GM12878 (cell line): ENCODE data around the gene THBD. TPM values are rescaled to one million over a fixed set of nuclear protein-coding genes. Genes with fewer than 3 reads are reported as not detected.

Experiments
- ATAC-seq: fragments of 200-7000 bp; cut with Tn5 transposase; 3 replicates; pipeline ENCODE4 v1.9.1; 2020; ENCODE audit warnings: mild to moderate bottlenecking, moderate library complexity
- BruUV-seq: library from RNA; stranded (reverse); fragments of 400-500 nt; replicated peaks from 2 replicates; lab custom pipeline; 2021; lab: Mats Ljungman, UMichigan
- CTCF ChIA-PET: fragments of 300-600 bp; sonication (Branson Sonifier 250); formaldehyde crosslinking; extraction: SDS; loops from one replicate; lab custom pipeline; 2021; ENCODE audit warnings: inconsistent platforms; lab: Yijun Ruan, JAX
- POLR2A ChIA-PET: fragments of 350-600 bp; formaldehyde crosslinking; extraction: SDS; loops from one replicate; lab custom pipeline; 2021; ENCODE audit warnings: inconsistent platforms; lab: Charles Lee
- RAD21 ChIA-PET: fragments of 300-600 bp; sonication (Branson Sonifier 250); formaldehyde crosslinking; loops from one replicate; lab custom pipeline; 2023; ENCODE audit warnings: antibody characterized with exemption; ENCODE audit not compliant: unreplicated experiment; lab: Charles Lee
- SMC1A ChIA-PET: fragments of 300-600 bp; sonication (Branson Sonifier 250); formaldehyde crosslinking; loops from one replicate; lab custom pipeline; 2023; ENCODE audit not compliant: unreplicated experiment, uncharacterized antibody; lab: Charles Lee
- DNase-seq: peaks from one replicate; pipeline ENCODE4 v3.0.0-alpha.2; 2011; ENCODE audit warnings: low read depth, low spot score
- FAIRE-seq: peaks from 3 replicates; lab custom pipeline; 2011; peaks lifted over from hg19 to GRCh38; lab: Jason Lieb, UNC
- H2AFZ ChIP-seq: 2 replicates; pipeline ENCODE4 v1.6.0; 2011; ENCODE audit warnings: low read depth, low read length, control low read depth; ENCODE audit not compliant: control insufficient read depth
- H3K27ac ChIP-seq: 2 replicates; pipeline ENCODE4 v1.5.1; 2011; ENCODE audit warnings: control low read depth; ENCODE audit not compliant: control insufficient read depth, insufficient read depth
- H3K27me3 ChIP-seq, 2 experiments: replicated peaks in 1 of 2; 2 replicates each; pipeline versions ENCODE4 v1.6.0 to v1.6.1; 2011; ENCODE audit warnings: low read length in 1 of 2; ENCODE audit not compliant: control insufficient read depth in 2 of 2, insufficient read depth in 2 of 2
- H3K36me3 ChIP-seq, 2 experiments: 2 replicates each; pipeline ENCODE4 v1.5.1; 2011; ENCODE audit warnings: low read length in 1 of 2; ENCODE audit not compliant: control insufficient read depth in 2 of 2, insufficient read depth in 2 of 2
- H3K4me1 ChIP-seq: 2 replicates; pipeline ENCODE4 v1.6.1; 2011; ENCODE audit warnings: mild to moderate bottlenecking, low read length, moderate library complexity, mixed read lengths; ENCODE audit not compliant: control insufficient read depth, insufficient read depth
- H3K4me2 ChIP-seq: 2 replicates; pipeline ENCODE4 v1.6.0; 2011; ENCODE audit warnings: control low read depth; ENCODE audit not compliant: control insufficient read depth, insufficient read depth
- H3K4me3 ChIP-seq: fragments of 200-600 bp; sonication (generic); 2 replicates; pipeline ENCODE4 v1.5.1; 2016
- H3K79me2 ChIP-seq: 2 replicates; pipeline ENCODE4 v1.6.0; 2011; ENCODE audit warnings: low read length; ENCODE audit not compliant: control insufficient read depth, insufficient read depth
- H3K9ac ChIP-seq: 2 replicates; pipeline ENCODE4 v1.8.0; 2011; ENCODE audit warnings: low read length, control low read depth, mixed read lengths; ENCODE audit not compliant: control insufficient read depth, insufficient read depth
- H3K9me3 ChIP-seq: replicated peaks from 3 replicates; pipeline ENCODE4 v1.5.1; 2011; ENCODE audit warnings: mild to moderate bottlenecking, low read length; ENCODE audit not compliant: control insufficient read depth, insufficient read depth
- H4K20me1 ChIP-seq: 2 replicates; pipeline ENCODE4 v1.6.0; 2011; ENCODE audit not compliant: control insufficient read depth, insufficient read depth
- HSF1 ChIP-seq: fragments of 150-350 bp; IDR thresholded peaks from 2 replicates; pipeline ENCODE4 v1.6.1; 2014; ENCODE audit warnings: mild to moderate bottlenecking, low read depth, low read length
- LARP7 ChIP-seq: fragments of 450-650 bp; IDR thresholded peaks from 2 replicates; pipeline ENCODE4 v1.6.1; 2017; ENCODE audit warnings: mild to moderate bottlenecking
- MEF2A ChIP-seq: IDR thresholded peaks from 2 replicates; pipeline ENCODE4 v1.6.1; 2011; ENCODE audit warnings: low read depth, mild to moderate bottlenecking, low read length, moderate library complexity; ENCODE audit not compliant: insufficient read depth
- MXI1 ChIP-seq: fragments of 150-350 bp; IDR thresholded peaks from 2 replicates; pipeline ENCODE4 v1.6.1; 2011; ENCODE audit warnings: low read depth, mild to moderate bottlenecking, inconsistent platforms, low read length, improper control_type of control experiment
- MYB ChIP-seq: fragments of 150-350 bp; IDR thresholded peaks from 2 replicates; pipeline ENCODE4 v1.6.1; 2014; ENCODE audit warnings: mild to moderate bottlenecking, low read depth, low read length, borderline replicate concordance
- NFYB ChIP-seq: IDR thresholded peaks from 2 replicates; pipeline ENCODE4 v1.6.1; 2011; ENCODE audit warnings: low read depth, mild to moderate bottlenecking, low read length, improper control_type of control experiment, moderate library complexity; ENCODE audit not compliant: insufficient read depth
- NR2F1 ChIP-seq: fragments of 450-650 bp; conservative IDR thresholded peaks from 2 replicates; pipeline ENCODE4 v1.6.1; 2017; ENCODE audit warnings: mild to moderate bottlenecking
- SIN3A ChIP-seq: IDR thresholded peaks from 2 replicates; pipeline ENCODE4 v1.6.1; 2012; ENCODE audit warnings: low read depth, low read length, improper control_type of control experiment
- SREBF1 ChIP-seq: IDR thresholded peaks from 2 replicates; pipeline ENCODE4 v1.6.1; 2012; ENCODE audit warnings: mild to moderate bottlenecking, low read length
- USF2 ChIP-seq: IDR thresholded peaks from 2 replicates; pipeline ENCODE4 v1.6.1; 2011; ENCODE audit warnings: low read depth, low read length, improper control_type of control experiment, borderline replicate concordance
- ZBTB40 ChIP-seq: fragments of 450-650 bp; IDR thresholded peaks from 2 replicates; pipeline ENCODE4 v1.6.1; 2016; ENCODE audit warnings: mild to moderate bottlenecking, moderate library complexity, borderline replicate concordance
- WGBS: methylation state at CpG from one replicate; pipeline ENCODE4 v1.1.6; 2016; ENCODE audit warnings: low lambda C conversion rate; ENCODE audit not compliant: insufficient replicate concordance, insufficient coverage; ENCODE audit errors: missing lambda C conversion rate; 5-methylcytosine and 5-hydroxymethylcytosine counted together
- in situ Hi-C: fragments of 300-500 bp; cut with MboI; formaldehyde crosslinking; loops from 9 replicates; pipeline ENCODE4 v1.14.3; 2018; ENCODE audit warnings: mixed read lengths
- intact Hi-C: fragments of 100-400 bp; cut with micrococcal nuclease; formaldehyde crosslinking; loops from one replicate; pipeline ENCODE4 v1.14.2; 2022; ENCODE audit not compliant: unreplicated experiment
- polyA plus RNA-seq, 11 experiments: library from polyadenylated mRNA; depleted of rRNA in 4 of 11; unstranded in 6 of 11; stranded (reverse) in 5 of 11; fragments of >200 nt; fragmentation: Nextera tagmentation in 4 of 11; fragmentation: Illumina TruSeq in 1 of 11; extraction: Ambion mirVana in 4 of 11; extraction: Trizol in 1 of 11; gene quantifications; 1 replicate in 1 of 11; 2 replicates in 10 of 11; pipeline versions ENCODE4 v1.2.1 to v1.2.3, GENCODE V29; 2011 to 2016; ENCODE audit warnings: inconsistent platforms in 2 of 11, missing spikeins in 2 of 11, low read depth in 1 of 11
- total RNA-seq, 4 experiments: library from RNA; depleted of rRNA in 3 of 4; stranded (reverse); fragments of >200 nt in 3 of 4; fragmentation: Illumina TruSeq in 1 of 4; extraction: Trizol in 1 of 4; gene quantifications; 2 replicates each; pipeline versions ENCODE4 v1.2.1 to v1.2.3, GENCODE V29; 2013 to 2021
- TF ChIP-seq, protein P1 (sequence below): fragments of 450-650 bp; formaldehyde crosslinking; IDR thresholded peaks from 2 replicates; pipeline ENCODE4 v1.5.0; 2022; ENCODE audit warnings: mild to moderate bottlenecking, missing genetic modification characterization

Gene THBD
- total and polyA plus RNA-seq, 10 of the 15 experiments (the other 5 are each of a cell fraction or from before 2014, with no cell fraction given): not detected

DNA sequence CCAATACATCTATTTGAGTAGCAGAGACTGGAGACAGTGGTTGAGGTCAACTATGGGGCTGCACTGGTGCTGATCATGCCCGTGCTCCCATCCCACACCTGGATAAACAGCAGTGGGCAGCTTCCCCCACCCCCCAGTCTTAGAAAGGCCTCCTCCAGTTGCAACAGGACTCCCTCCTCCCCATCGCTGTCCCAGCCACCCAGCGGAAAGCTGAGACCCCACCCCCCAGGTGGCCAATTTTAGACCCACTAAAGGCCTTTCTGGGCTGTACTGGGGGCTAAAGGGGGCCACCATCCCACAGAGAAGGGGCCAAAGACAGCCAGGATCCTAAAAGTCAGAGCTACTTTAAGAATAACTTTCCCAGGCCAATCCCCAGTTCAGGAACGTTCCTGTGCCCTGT lies 15.6 kb downstream of the THBD start:
- intact Hi-C loops: no loop called here
- no peak for FAIRE-seq
- RAD21 ChIA-PET: no interaction called here
- no peak for TF ChIP-seq SREBF1
- no peak for TF ChIP-seq NFYB
- no peak for TF ChIP-seq MEF2A
- TF ChIP-seq, protein P1, sequence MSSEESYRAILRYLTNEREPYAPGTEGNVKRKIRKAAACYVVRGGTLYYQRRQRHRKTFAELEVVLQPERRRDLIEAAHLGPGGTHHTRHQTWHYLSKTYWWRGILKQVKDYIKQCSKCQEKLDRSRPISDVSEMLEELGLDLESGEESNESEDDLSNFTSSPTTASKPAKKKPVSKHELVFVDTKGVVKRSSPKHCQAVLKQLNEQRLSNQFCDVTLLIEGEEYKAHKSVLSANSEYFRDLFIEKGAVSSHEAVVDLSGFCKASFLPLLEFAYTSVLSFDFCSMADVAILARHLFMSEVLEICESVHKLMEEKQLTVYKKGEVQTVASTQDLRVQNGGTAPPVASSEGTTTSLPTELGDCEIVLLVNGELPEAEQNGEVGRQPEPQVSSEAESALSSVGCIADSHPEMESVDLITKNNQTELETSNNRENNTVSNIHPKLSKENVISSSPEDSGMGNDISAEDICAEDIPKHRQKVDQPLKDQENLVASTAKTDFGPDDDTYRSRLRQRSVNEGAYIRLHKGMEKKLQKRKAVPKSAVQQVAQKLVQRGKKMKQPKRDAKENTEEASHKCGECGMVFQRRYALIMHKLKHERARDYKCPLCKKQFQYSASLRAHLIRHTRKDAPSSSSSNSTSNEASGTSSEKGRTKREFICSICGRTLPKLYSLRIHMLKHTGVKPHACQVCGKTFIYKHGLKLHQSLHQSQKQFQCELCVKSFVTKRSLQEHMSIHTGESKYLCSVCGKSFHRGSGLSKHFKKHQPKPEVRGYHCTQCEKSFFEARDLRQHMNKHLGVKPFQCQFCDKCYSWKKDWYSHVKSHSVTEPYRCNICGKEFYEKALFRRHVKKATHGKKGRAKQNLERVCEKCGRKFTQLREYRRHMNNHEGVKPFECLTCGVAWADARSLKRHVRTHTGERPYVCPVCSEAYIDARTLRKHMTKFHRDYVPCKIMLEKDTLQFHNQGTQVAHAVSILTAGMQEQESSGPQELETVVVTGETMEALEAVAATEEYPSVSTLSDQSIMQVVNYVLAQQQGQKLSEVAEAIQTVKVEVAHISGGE (CRISPR knock-in tag): no peak
- TF ChIP-seq USF2: no peak
- TF ChIP-seq MXI1: no peak
- TF ChIP-seq HSF1: no peak
- no peak for TF ChIP-seq LARP7
- TF ChIP-seq MYB: no peak
- TF ChIP-seq ZBTB40: no peak
- no peak for TF ChIP-seq SIN3A
- no peak for TF ChIP-seq NR2F1

More for the DNA sequence above, 15.6 kb downstream of the THBD start:
- no peak overlapping the region for H3K9ac ChIP-seq
- DNase-seq: no peak
- no peaks in the 10 kb centered on the region for H3K79me2 ChIP-seq
- in situ Hi-C loops: no loop called here
- ChIA-PET POLR2A (no interaction called here), CTCF (interaction anchor here (0.7 kb wide), 1 partner anchor 18 kb away, joined by 3 read pairs; no protein-coding TSS in a partner anchor), SMC1A (no interaction called here)
- H3K9me3 ChIP-seq: no peaks in the 10 kb centered on the region
- H3K4me2 ChIP-seq: no peak overlapping the region
- H2AFZ ChIP-seq: no peak overlapping the region
- no peaks in the 10 kb centered on the region for H3K36me3 ChIP-seq
- no peaks in the 10 kb centered on the region for H4K20me1 ChIP-seq
- H3K27me3 ChIP-seq: peaks cover 0 to 2% of the 10 kb centered on the region in 2 experiments; a peak in 1 of 4 replicates
- 29% methylated on average over 4 of the region's 4 CpGs for WGBS
- no peak overlapping the region for H3K4me3 ChIP-seq
- no TSS peak for BruUV-seq
- ATAC-seq: no peak
- H3K27ac ChIP-seq: no peak overlapping the region
- H3K4me1 ChIP-seq: no peaks in the 10 kb centered on the region
